GM19351 (cell line): ENCODE data around the gene ZFP36.
A peak's percentile ranks its signal among the peaks of the same experiment; 100 is the strongest.

Experiments
- ATAC-seq: cut with Tn5 transposase; IDR thresholded peaks from one replicate; pipeline ENCODE4 v1.9.1; 2021; ENCODE audit warnings: mild to moderate bottlenecking, moderate library complexity; ENCODE audit not compliant: unreplicated experiment

The ZFP36 gene

DNA sequence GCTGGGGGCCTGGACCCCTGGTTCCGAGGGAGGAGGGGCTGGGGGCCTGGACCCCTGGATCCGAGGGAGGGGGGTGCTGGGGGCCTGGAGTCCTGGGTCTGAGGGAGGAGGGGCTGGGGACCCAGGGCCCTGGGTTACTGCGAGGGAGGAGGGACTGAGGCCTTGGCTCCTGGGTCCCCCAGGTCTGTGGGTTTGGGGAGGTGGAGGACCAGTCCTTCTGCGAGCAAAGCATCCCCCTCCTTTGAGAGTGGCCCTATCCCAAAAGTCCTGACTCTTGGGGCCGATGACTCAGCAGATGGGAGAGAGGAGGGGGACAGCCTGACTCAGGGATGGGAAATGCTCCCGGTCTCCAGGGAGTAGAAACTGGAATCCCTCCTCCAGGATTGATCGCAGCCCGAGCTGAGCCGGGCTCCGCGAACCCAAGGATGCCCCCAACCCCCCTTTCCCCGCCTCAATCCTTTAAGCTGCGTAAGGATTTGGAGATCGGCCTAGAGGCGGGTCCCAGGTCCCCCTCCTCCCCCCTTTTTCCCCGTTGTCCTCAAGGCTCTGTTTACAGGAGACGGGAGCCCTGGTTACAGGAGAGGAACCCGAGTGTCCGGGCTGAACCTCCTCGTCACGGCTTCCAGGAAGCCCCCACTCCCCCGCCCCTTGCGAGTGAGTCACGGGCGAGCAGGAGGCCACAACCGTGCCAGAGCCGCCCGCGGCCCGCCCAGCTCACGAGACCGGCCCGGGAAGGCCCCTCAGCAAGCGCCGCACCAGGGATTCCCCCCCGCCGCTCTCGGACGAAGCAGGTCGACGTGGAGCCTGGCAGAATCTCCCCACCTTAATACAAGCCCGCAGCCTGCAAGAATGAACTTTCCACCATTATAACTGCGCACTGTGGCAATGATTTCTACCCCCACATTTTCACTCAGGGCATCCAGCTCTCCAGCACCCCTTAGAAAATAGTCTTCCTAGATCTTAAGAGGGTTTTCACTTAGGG, 3.0 kb upstream of the ZFP36 start:
- ATAC-seq = no peak

GRCh38 chr19:39405261-39405957, 1.2 kb upstream of the ZFP36 start:
- ATAC-seq = no peak

DNA sequence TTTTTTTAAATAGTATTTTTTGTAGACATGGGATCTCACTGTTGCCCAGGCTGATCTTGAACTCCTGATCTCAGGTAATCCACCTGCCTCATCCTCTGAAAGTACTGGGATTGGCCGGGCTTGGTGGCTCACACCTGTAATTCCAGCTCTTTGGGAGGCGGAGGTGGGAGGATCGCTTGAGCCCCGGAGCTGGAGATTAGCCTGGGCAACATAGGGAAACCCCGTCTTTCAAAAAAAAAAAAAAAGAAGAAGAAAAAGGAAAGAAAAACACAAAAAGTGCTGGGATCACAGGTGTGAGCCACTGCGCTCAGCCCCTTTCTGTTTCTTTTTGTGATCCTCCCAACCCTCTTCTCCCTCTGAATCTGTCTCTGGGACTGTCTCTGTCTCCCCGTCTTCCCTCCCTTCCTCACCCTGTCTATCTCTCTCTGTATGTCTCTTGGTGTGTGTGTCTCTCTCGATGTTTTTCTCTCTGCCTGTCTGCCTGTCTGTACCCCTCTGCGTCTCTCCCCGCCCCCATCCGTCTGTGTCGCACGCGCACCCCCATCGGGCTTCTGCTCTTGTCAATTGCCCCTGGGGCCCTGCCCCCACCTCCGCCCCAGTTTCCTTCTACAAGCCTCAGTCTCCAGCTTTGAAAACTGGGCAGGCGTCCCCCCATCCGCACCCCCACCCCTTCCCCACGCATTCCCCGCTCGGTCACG, 540 bp upstream of the ZFP36 start:
- ATAC-seq = no peak

DNA sequence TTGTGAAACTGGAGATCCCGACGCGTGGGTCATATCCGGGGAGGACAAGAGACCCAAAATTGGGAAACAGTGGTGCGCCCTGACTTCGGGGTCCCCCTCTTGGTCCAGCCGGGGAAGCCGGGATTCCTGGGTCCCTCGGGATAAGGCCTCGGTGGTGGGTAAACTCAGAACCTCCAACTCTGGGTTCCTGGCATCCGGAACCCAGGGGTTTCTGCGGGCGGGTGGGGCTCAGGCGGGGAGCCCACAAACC, 688 bp downstream of the ZFP36 start:
- no peak for ATAC-seq

GRCh38 chr19:39407660-39408391, 1.2 kb downstream of the ZFP36 start:
- no peak for ATAC-seq

DNA sequence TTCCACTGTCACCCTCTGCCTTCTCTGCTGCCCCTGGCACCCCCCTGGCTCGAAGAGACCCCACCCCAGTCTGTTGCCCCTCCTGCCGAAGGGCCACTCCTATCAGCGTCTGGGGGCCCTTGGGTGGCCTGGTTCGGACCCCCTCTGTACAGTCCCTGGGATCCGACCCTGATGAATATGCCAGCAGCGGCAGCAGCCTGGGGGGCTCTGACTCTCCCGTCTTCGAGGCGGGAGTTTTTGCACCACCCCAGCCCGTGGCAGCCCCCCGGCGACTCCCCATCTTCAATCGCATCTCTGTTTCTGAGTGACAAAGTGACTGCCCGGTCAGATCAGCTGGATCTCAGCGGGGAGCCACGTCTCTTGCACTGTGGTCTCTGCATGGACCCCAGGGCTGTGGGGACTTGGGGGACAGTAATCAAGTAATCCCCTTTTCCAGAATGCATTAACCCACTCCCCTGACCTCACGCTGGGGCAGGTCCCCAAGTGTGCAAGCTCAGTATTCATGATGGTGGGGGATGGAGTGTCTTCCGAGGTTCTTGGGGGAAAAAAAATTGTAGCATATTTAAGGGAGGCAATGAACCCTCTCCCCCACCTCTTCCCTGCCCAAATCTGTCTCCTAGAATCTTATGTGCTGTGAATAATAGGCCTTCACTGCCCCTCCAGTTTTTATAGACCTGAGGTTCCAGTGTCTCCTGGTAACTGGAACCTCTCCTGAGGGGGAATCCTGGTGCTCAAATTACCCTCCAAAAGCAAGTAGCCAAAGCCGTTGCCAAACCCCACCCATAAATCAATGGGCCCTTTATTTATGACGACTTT, 2.0 kb downstream of the ZFP36 start:
- no peak for ATAC-seq

- ATAC-seq = no peak
These were observed 2.8 kb downstream of the ZFP36 start for GRCh38 chr19:39409208-39410016.

DNA sequence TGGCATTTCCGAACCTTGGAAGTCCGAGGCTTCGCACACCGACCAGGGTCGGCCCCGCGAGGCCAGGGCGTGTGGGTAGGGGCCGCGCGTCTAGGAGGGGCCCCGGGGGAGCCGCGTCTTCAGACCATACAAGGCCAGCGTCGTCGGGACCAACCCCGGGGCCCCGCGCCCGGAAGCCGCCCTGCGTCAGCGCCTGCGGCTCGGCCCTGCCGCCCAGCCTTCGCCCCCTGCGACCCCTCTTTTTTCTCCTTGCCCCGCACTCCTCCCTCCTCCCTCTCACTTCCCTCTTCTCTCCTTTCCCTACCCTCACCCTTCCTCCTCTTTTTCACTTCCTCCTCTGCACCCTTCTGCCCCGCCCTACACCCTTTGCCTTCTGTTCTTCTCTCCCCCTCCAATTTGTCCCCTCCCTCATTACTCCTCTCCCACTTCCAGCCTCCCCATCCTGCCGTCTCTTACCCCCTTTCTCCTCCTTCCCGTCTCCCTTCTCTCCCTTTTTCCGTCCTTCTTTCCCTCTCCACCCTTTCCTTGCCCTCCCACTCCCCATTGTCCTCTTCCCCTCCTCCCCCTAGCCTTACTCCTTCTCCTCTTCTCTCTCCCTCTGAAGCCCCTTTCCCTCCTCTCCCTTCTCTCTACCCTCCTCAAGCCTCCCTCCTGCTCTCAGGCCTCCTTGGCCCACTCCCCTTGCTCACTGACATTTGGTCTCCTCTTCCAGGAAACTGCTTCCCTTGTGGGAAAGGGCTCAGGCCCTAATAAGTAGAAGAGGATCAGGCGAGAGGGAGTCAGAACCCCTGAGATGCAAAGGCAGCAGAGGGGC, 3.6 kb downstream of the ZFP36 start:
- ATAC-seq = no peak

GRCh38 chr19:39410831-39411080, 4.1 kb downstream of the ZFP36 start:
- no peak for ATAC-seq

GRCh38 chr19:39411081-39411831, 4.6 kb downstream of the ZFP36 start:
- no peak for ATAC-seq

DNA sequence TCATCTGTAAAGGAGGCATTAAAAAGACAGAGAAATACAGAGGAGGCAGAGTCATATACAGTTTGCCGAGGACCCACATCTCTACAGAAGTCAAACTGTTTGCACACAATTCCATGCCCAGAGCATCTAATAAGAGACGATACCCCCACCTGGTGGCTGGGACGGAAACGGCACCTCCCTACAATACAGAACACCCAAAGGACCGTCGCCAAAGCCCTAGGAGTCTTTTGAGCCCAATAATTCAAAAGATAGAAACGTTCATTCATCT, 5.1 kb downstream of the ZFP36 start:
- peak; percentile 21 for ATAC-seq

GRCh38 chr19:39412100-39412866, 5.6 kb downstream of the ZFP36 start, which contains the start of gene PLEKHG2:
PLEKHG2 (plus strand) TSS chr19:39412669; CDS start chr19:39414087, 1,418 bp downstream.
- ATAC-seq = peak; percentile 58

DNA sequence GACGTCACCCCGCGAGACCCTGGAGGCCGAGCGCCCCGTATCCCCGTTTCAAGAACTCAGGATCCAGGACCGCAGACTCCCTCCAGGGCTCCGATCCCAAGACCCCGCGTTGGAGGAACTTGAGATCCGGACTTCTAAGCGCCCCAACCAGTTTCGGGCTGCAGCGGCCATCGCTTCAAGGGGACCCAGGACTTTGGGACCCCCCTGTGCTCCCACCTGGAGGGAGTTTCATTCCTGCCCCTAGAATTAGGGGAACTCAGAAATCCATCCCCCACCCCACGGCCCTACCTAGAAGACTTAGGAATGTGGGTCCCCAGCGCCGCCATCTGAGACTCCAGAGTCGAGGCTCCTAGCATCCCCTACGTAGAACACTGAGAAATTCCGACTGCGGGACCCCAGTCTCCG, 6.2 kb downstream of the ZFP36 start:
- no peak for ATAC-seq

- no peak for ATAC-seq
These were observed 6.7 kb downstream of the ZFP36 start for GRCh38 chr19:39413272-39413910.

GRCh38 chr19:39413911-39414608, 7.4 kb downstream of the ZFP36 start:
- ATAC-seq = no peak
